OCI-LY3 (cell line): ENCODE results near the gene STIMATE.

Experiments
- H2AFZ ChIP-seq: fragments of 200-600, 300-600 bp; shearing (Covaris generic); 2 replicates; pipeline ENCODE4 v1.6.0; 2014; ENCODE audit warnings: antibody characterized with exemption, low read depth, low read length
- H3K27ac ChIP-seq: fragments of 200-600, 300-600 bp; sonication (generic); 2 replicates; pipeline ENCODE4 v1.5.1; 2014; ENCODE audit warnings: mild to moderate bottlenecking, low read length, moderate library complexity, mixed read lengths
- H3K27me3 ChIP-seq: fragments of 200-600, 300-600 bp; sonication (generic); 2 replicates; pipeline ENCODE4 v1.6.1; 2014; ENCODE audit warnings: low read depth, low read length, mixed read lengths
- H3K36me3 ChIP-seq: fragments of 200-600, 300-600 bp; sonication (generic); replicated peaks from 2 replicates; pipeline ENCODE3; 2014; ENCODE audit warnings: low read depth, low read length, mixed read lengths
- H3K4me1 ChIP-seq: fragments of 300-600, 200-600 bp; sonication (generic); 2 replicates; pipeline ENCODE4 v1.6.1; 2014; ENCODE audit warnings: low read length, mixed read lengths
- H3K4me2 ChIP-seq: fragments of 200-600, 300-600 bp; sonication (generic); 2 replicates; pipeline ENCODE4 v1.6.1; 2014; ENCODE audit warnings: low read length, mixed read lengths
- H3K4me3 ChIP-seq: fragments of 300-600, 200-600 bp; sonication (generic); 2 replicates; pipeline ENCODE4 v1.5.1; 2014; ENCODE audit warnings: antibody characterized with exemption, mild to moderate bottlenecking, low read length, moderate library complexity
- H3K79me2 ChIP-seq: fragments of 300-600, 200-600 bp; shearing (Covaris generic); 2 replicates; pipeline ENCODE4 v1.6.1; 2014; ENCODE audit warnings: mild to moderate bottlenecking, low read length, mixed read lengths
- H3K9ac ChIP-seq: fragments of 300-600, 200-600 bp; shearing (Covaris generic); 2 replicates; pipeline ENCODE4 v1.6.0; 2014; ENCODE audit warnings: mild to moderate bottlenecking, low read length, moderate library complexity
- H3K9me3 ChIP-seq: fragments of 200-600, 300-600 bp; shearing (Covaris generic); 2 replicates; pipeline ENCODE4 v1.6.1; 2014; ENCODE audit warnings: low read length, mixed read lengths; ENCODE audit not compliant: insufficient read depth
- H4K20me1 ChIP-seq: fragments of 200-600, 300-600 bp; sonication (generic); 2 replicates; pipeline ENCODE4 v1.6.1; 2016; ENCODE audit warnings: low read length, mixed read lengths; ENCODE audit not compliant: insufficient read depth
- EZH2phosphoT487 ChIP-seq: fragments of 200-600 bp; shearing (Covaris generic); IDR thresholded peaks from 2 replicates; pipeline ENCODE4 v1.6.1; 2018; ENCODE audit warnings: antibody characterized with exemption, mixed run types, low read depth
- TF ChIP-seq, protein P1 (sequence below): fragments of 200-600, 300-600 bp; sonication (generic); IDR thresholded peaks from 2 replicates; pipeline ENCODE4 v1.5.1; 2014; ENCODE audit warnings: antibody characterized with exemption, low read length, low read depth

The STIMATE gene

DNA sequence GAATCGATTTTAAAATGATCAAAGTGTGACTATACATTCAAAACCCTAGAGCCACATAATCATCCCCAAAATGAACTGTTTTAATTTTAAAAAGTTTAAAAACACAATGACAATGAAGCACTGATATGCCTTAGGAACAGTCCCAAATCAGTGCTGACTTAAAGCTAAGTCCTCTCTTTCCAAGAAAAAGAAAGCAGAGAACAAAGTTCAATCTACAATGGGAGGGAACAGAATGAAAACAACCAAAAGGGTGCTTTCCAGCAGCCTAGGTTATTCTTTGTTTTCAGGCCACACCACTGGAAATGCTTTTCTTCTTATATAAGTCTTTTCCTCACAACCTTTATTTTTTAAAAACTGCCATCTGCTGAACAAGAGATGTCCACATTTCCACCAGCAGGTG lies 7.2 kb upstream of the STIMATE start:
- Histone ChIP-seq H3K27me3 (no peaks in the 10 kb centered on the region), H3K4me1 (no peaks in the 10 kb centered on the region), H3K9ac (no peak overlapping the region), H3K4me3 (no peak overlapping the region), H3K36me3 (no peaks in the 10 kb centered on the region), H3K4me2 (no peak overlapping the region), H3K27ac (no peak overlapping the region), H4K20me1 (no peaks in the 10 kb centered on the region), H3K79me2 (no peaks in the 10 kb centered on the region), H2AFZ (no peak overlapping the region), H3K9me3 (no peaks in the 10 kb centered on the region)
- TF ChIP-seq, protein P1, sequence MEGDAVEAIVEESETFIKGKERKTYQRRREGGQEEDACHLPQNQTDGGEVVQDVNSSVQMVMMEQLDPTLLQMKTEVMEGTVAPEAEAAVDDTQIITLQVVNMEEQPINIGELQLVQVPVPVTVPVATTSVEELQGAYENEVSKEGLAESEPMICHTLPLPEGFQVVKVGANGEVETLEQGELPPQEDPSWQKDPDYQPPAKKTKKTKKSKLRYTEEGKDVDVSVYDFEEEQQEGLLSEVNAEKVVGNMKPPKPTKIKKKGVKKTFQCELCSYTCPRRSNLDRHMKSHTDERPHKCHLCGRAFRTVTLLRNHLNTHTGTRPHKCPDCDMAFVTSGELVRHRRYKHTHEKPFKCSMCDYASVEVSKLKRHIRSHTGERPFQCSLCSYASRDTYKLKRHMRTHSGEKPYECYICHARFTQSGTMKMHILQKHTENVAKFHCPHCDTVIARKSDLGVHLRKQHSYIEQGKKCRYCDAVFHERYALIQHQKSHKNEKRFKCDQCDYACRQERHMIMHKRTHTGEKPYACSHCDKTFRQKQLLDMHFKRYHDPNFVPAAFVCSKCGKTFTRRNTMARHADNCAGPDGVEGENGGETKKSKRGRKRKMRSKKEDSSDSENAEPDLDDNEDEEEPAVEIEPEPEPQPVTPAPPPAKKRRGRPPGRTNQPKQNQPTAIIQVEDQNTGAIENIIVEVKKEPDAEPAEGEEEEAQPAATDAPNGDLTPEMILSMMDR = no peak
- TF ChIP-seq EZH2phosphoT487 = no peak

DNA sequence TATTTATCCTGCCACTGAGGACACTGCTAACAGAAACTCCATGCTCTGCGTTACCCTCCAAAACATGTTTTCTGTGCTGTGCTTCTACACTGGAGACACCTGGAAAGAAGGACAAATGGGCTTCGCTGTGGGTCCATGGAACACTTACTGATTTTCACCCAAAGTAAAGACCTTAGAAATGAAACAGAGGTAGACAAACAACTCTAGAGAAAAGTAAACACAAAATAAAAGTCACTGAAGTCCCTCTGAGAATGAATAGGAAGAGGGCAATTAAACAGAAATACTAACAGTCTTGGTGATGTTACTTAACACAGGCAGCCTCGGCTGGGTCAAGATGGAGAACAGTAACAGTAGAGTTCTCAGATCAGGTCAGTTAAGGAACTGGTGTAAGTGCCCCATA lies 6.7 kb upstream of the STIMATE start:
- Histone ChIP-seq H3K9me3 (no peaks in the 10 kb centered on the region), H3K4me1 (no peaks in the 10 kb centered on the region), H3K4me3 (no peak overlapping the region), H4K20me1 (no peaks in the 10 kb centered on the region), H3K4me2 (no peak overlapping the region), H3K27me3 (no peaks in the 10 kb centered on the region), H2AFZ (no peak overlapping the region), H3K36me3 (no peaks in the 10 kb centered on the region), H3K27ac (no peak overlapping the region), H3K79me2 (no peaks in the 10 kb centered on the region), H3K9ac (no peak overlapping the region)
- TF ChIP-seq, protein P1 = no peak

DNA sequence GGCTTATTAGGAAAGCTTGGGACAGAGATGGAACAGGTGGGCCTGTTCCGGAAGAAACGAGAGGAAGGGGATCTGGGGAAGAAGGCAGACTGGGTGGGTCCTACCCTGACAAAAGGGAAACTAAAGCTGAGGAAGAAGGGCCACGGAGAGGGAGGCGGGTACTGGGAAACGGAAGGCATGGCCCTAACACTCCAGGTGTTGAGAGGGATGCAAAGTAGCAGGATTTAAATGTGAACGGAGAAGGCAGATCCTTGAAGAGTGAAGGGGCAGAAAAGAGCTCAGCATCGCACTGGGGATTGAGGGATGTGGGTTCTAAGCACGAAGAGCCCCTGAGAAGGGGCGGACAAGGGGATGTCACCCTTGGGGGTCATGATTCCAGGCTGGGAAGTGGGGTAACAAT lies 735 bp downstream of the STIMATE start:
- Histone ChIP-seq H3K4me1 (peaks cover 28% of the 10 kb centered on the region), H3K27me3 (no peaks in the 10 kb centered on the region), H3K36me3 (no peaks in the 10 kb centered on the region), H3K9ac (peak overlapping the region; percentile 68), H3K9me3 (no peaks in the 10 kb centered on the region), H4K20me1 (no peaks in the 10 kb centered on the region), H2AFZ (0 out of 2 replicates have a peak overlapping the region, but pooled peaks have one; percentile 13), H3K4me2 (peak overlapping the region; percentile 98), H3K4me3 (peak overlapping the region; percentile 87), H3K27ac (no peak overlapping the region), H3K79me2 (peaks cover 9% of the 10 kb centered on the region; the same call in 1 of the 2 replicates)
- no peak for TF ChIP-seq EZH2phosphoT487
- TF ChIP-seq, protein P1 = no peak

DNA sequence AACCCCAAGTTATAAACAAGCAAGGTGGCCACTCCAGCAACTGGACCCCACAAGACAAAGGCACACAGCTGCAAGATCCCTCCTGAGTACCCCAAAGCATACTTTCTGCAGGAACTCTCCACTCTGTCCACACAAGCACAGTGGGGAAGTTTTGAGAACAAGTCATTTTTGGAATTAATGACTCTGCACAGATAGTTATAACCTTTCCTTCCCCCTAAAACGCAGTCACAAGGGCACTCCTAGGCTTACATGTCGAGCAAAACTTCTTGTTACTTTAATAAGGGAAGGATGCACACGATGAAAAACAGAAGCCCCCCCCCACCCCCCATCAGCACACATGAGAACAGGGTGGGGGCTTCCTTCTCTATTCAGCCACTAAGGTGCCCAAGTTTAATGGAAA lies 1.2 kb downstream of the STIMATE start:
- H3K9me3 ChIP-seq = no peaks in the 10 kb centered on the region
- no peak for TF ChIP-seq EZH2phosphoT487
- TF ChIP-seq, protein P1 = no peak
- H3K4me3 ChIP-seq = peak overlapping the region; percentile 87
- H3K4me1 ChIP-seq = peaks cover 29% of the 10 kb centered on the region
- peak overlapping the region; percentile 98 for H3K4me2 ChIP-seq
- no peak overlapping the region for H3K27ac ChIP-seq
- peaks cover 9% of the 10 kb centered on the region; the same call in 1 of the 2 replicates for H3K79me2 ChIP-seq
- H4K20me1 ChIP-seq = no peaks in the 10 kb centered on the region
- H3K36me3 ChIP-seq = no peaks in the 10 kb centered on the region
- peak overlapping the region; percentile 68; the same call in 1 of the 2 replicates for H3K9ac ChIP-seq
- no peaks in the 10 kb centered on the region for H3K27me3 ChIP-seq
- H2AFZ ChIP-seq = no peak overlapping the region
